ENCODE data around the gene MMRN1. TPM values are rescaled to one million over a fixed set of nuclear protein-coding genes. Genes with fewer than 3 reads are reported as not detected.

The MMRN1 gene
- total RNA-seq, 1 donor, result not detected

GRCh38 chr4:89994176-89994873, 99.7 kb downstream of the MMRN1 start:
- TF ChIP-seq CTCF (IDR thresholded peaks at IDR 0.05; ENCODE audit: insufficient read depth, low read depth, low read length), result no peak
- no peak for DNase-seq (ENCODE audit: low read depth)
- H3K4me3 ChIP-seq (ENCODE audit: low read depth, low read length), result no peak overlapping the region

GRCh38 chr4:89995006-89995405, 100.4 kb downstream of the MMRN1 start:
- no peak for TF ChIP-seq CTCF (IDR thresholded peaks at IDR 0.05; ENCODE audit: insufficient read depth, low read depth, low read length)
- no peak overlapping the region for H3K4me3 ChIP-seq (ENCODE audit: low read depth, low read length)

GRCh38 chr4:89995814-89996213, 101.2 kb downstream of the MMRN1 start:
- H3K4me3 ChIP-seq (ENCODE audit: low read depth, low read length), result no peak overlapping the region
- no peak for TF ChIP-seq CTCF (IDR thresholded peaks at IDR 0.05; ENCODE audit: insufficient read depth, low read depth, low read length)
- DNase-seq (ENCODE audit: low read depth), result no peak

More at GRCh38 chr4:89995006-89995405, 100.4 kb downstream of the MMRN1 start:
- DNase-seq (ENCODE audit: low read depth), result no peak

GRCh38 chr4:89997171-89997704, 102.6 kb downstream of the MMRN1 start:
- TF ChIP-seq CTCF (IDR thresholded peaks at IDR 0.05; ENCODE audit: insufficient read depth, low read depth, low read length), result no peak

GRCh38 chr4:89998469-89999011, 103.9 kb downstream of the MMRN1 start:
- no peak for TF ChIP-seq CTCF (IDR thresholded peaks at IDR 0.05; ENCODE audit: insufficient read depth, low read depth, low read length)
- no peak overlapping the region for H3K4me3 ChIP-seq (ENCODE audit: low read depth, low read length)
- DNase-seq (ENCODE audit: low read depth), result no peak

More at GRCh38 chr4:89997171-89997704, 102.6 kb downstream of the MMRN1 start:
- no peak overlapping the region for H3K4me3 ChIP-seq (ENCODE audit: low read depth, low read length)
- no peak for DNase-seq (ENCODE audit: low read depth)

GRCh38 chr4:90001023-90001422, 106.4 kb downstream of the MMRN1 start:
- no peak for DNase-seq (ENCODE audit: low read depth)
- H3K4me3 ChIP-seq (ENCODE audit: low read depth, low read length), result no peak overlapping the region
- no peak for TF ChIP-seq CTCF (IDR thresholded peaks at IDR 0.05; ENCODE audit: insufficient read depth, low read depth, low read length)
